AG04450 (cell line): Measurements from ENCODE around the gene LRRC32. TPM values are rescaled to one million over a fixed set of nuclear protein-coding genes. Genes with fewer than 3 reads are reported as not detected.
"Not testable (repeated sequence)": the region's sequence is repeated elsewhere in the genome, so short reads cannot be mapped to it uniquely, and the experiment has no call there.

ENCODE experiments used
- CTCF ChIA-PET: fragments of 300-600, 350-600 bp; formaldehyde crosslinking; extraction: SDS; loops from one replicate; lab custom pipeline; 2022; ENCODE audit warnings: antibody characterized with exemption, inconsistent platforms; lab: Charles Lee
- POLR2A ChIA-PET: fragments of 350-600 bp; formaldehyde crosslinking; extraction: SDS; loops from one replicate; lab custom pipeline; 2021; ENCODE audit warnings: antibody characterized with exemption, inconsistent platforms; lab: Yijun Ruan, JAX
- DNase-seq: peaks from one replicate; pipeline ENCODE4 v3.0.0-alpha.2; 2011; ENCODE audit warnings: low read depth, low spot score
- H3K27ac ChIP-seq: one replicate; pipeline ENCODE4 v1.5.1; 2012; ENCODE audit warnings: low read depth, low read length, control low read depth
- H3K27me3 ChIP-seq: one replicate; pipeline ENCODE4 v1.6.0; 2012; ENCODE audit warnings: low read length; ENCODE audit not compliant: control insufficient read depth, insufficient read depth
- H3K4me3 ChIP-seq: 2 replicates; pipeline ENCODE4 v1.5.1; 2011; ENCODE audit warnings: mild to moderate bottlenecking, low read depth, low read length, control low read depth
- H3K9me3 ChIP-seq: 2 replicates; pipeline ENCODE4 v1.5.1; 2012; ENCODE audit warnings: low read length; ENCODE audit not compliant: control insufficient read depth, insufficient read depth
- CTCF ChIP-seq: IDR thresholded peaks from 2 replicates; pipeline ENCODE4 v1.5.1; 2011; ENCODE audit warnings: low read depth, low read length, control low read depth, inconsistent platforms
- polyA plus RNA-seq: library from polyadenylated mRNA; depleted of rRNA; stranded (reverse); fragments of >200 nt; gene quantifications from 2 replicates; pipeline ENCODE4 v1.2.3, GENCODE V29; 2011

LRRC32 gene
- polyA plus RNA-seq, 1 experiment = 10.9 TPM

GRCh38 chr11:76644591-76644990 is 26.0 kb downstream of the LRRC32 start:
- ChIA-PET POLR2A (no interaction called here), CTCF (no interaction called here)
- no peak for DNase-seq
- Histone ChIP-seq H3K4me3 (no peak overlapping the region), H3K9me3 (peaks cover 5% of the 10 kb centered on the region; the same call in 1 of the 2 replicates), H3K27ac (no peak overlapping the region), H3K27me3 (peaks cover 26% of the 10 kb centered on the region)
- TF ChIP-seq CTCF = no peak

- H3K9me3 ChIP-seq, H3K4me3 ChIP-seq, DNase-seq, POLR2A ChIA-PET, CTCF ChIA-PET, H3K27ac ChIP-seq: not testable (repeated sequence)
- peaks cover 25% of the 10 kb centered on the region for H3K27me3 ChIP-seq
Observed at GRCh38 chr11:76643711-76644110, 26.8 kb downstream of the LRRC32 start.

GRCh38 chr11:76642341-76642740 is 28.2 kb downstream of the LRRC32 start:
- ChIA-PET POLR2A (no interaction called here), CTCF (no interaction called here)
- H3K9me3 ChIP-seq = no peaks in the 10 kb centered on the region
- H3K27ac ChIP-seq = no peak overlapping the region
- no peak for TF ChIP-seq CTCF
- DNase-seq = no peak
- H3K27me3 ChIP-seq = peaks cover 17% of the 10 kb centered on the region
- H3K4me3 ChIP-seq = no peak overlapping the region

- Histone ChIP-seq H3K27me3 (peaks cover 15% of the 10 kb centered on the region), H3K9me3 (no peaks in the 10 kb centered on the region), H3K27ac (no peak overlapping the region), H3K4me3 (no peak overlapping the region)
- DNase-seq = no peak
- ChIA-PET CTCF (no interaction called here), POLR2A (no interaction called here)
- no peak for TF ChIP-seq CTCF
Observed at GRCh38 chr11:76641905-76642304, 28.6 kb downstream of the LRRC32 start.

GRCh38 chr11:76640501-76640900 is 30.0 kb downstream of the LRRC32 start:
- ChIA-PET POLR2A (no interaction called here), CTCF (no interaction called here)
- no peak overlapping the region for H3K27ac ChIP-seq
- H3K4me3 ChIP-seq = no peak overlapping the region
- no peak for TF ChIP-seq CTCF
- no peaks in the 10 kb centered on the region for H3K9me3 ChIP-seq
- DNase-seq = no peak
- peaks cover 12% of the 10 kb centered on the region for H3K27me3 ChIP-seq

GRCh38 chr11:76639621-76640020 is 30.9 kb downstream of the LRRC32 start:
- ChIA-PET POLR2A (no interaction called here), CTCF (no interaction called here)
- no peaks in the 10 kb centered on the region for H3K9me3 ChIP-seq
- H3K4me3 ChIP-seq = no peak overlapping the region
- no peak for DNase-seq
- H3K27me3 ChIP-seq = peaks cover 12% of the 10 kb centered on the region
- H3K27ac ChIP-seq = no peak overlapping the region
- no peak for TF ChIP-seq CTCF
